ENCODE measurements around the gene HTRA1.

HTRA1 gene

GRCh38 chr10:122446668-122447423 lies 14.5 kb upstream of the HTRA1 start:
- no peak for DNase-seq
- H3K36me3 ChIP-seq, result no peaks in the 10 kb centered on the region
- no peak overlapping the region for H3K27ac ChIP-seq
- H3K9me3 ChIP-seq (ENCODE audit: severe bottlenecking), result no peaks in the 10 kb centered on the region
- no peaks in the 10 kb centered on the region for H3K27me3 ChIP-seq (ENCODE audit: insufficient read depth, low read depth, severe bottlenecking)
- no peak overlapping the region for H3K4me3 ChIP-seq (ENCODE audit: low read depth, low read length)
- no peak for TF ChIP-seq CTCF (IDR thresholded peaks at IDR 0.05; ENCODE audit: low read depth, low read length)

GRCh38 chr10:122448600-122448999 lies 12.8 kb upstream of the HTRA1 start:
- H3K27me3 ChIP-seq (ENCODE audit: insufficient read depth, low read depth, severe bottlenecking), result no peaks in the 10 kb centered on the region
- DNase-seq, result peak; percentile 39
- H3K9me3 ChIP-seq (ENCODE audit: severe bottlenecking), result peaks cover 4% of the 10 kb centered on the region
- no peaks in the 10 kb centered on the region for H3K36me3 ChIP-seq
- no peak for TF ChIP-seq CTCF (IDR thresholded peaks at IDR 0.05; ENCODE audit: low read depth, low read length)
- H3K4me3 ChIP-seq (ENCODE audit: low read depth, low read length), result no peak overlapping the region
- H3K27ac ChIP-seq, result no peak overlapping the region

GRCh38 chr10:122449153-122449552 lies 12.2 kb upstream of the HTRA1 start:
- Histone ChIP-seq H3K27ac (no peak overlapping the region), H3K36me3 (no peaks in the 10 kb centered on the region), H3K27me3 (ENCODE audit: insufficient read depth, low read depth, severe bottlenecking) (no peaks in the 10 kb centered on the region), H3K4me3 (ENCODE audit: low read depth, low read length) (no peak overlapping the region), H3K9me3 (ENCODE audit: severe bottlenecking) (peaks cover 4% of the 10 kb centered on the region)
- no peak for DNase-seq
- no peak for TF ChIP-seq CTCF (IDR thresholded peaks at IDR 0.05; ENCODE audit: low read depth, low read length)

- Histone ChIP-seq H3K9me3 (ENCODE audit: severe bottlenecking) (peaks cover 4% of the 10 kb centered on the region), H3K27me3 (ENCODE audit: insufficient read depth, low read depth, severe bottlenecking) (no peaks in the 10 kb centered on the region), H3K27ac (no peak overlapping the region), H3K36me3 (no peaks in the 10 kb centered on the region), H3K4me3 (ENCODE audit: low read depth, low read length) (no peak overlapping the region)
- no peak for TF ChIP-seq CTCF (IDR thresholded peaks at IDR 0.05; ENCODE audit: low read depth, low read length)
- no peak for DNase-seq
Measured at GRCh38 chr10:122450353-122450990, 10.9 kb upstream of the HTRA1 start.

- DNase-seq, result no peak
- Histone ChIP-seq H3K27ac (no peak overlapping the region), H3K4me3 (ENCODE audit: low read depth, low read length) (no peak overlapping the region), H3K27me3 (ENCODE audit: insufficient read depth, low read depth, severe bottlenecking) (no peaks in the 10 kb centered on the region), H3K9me3 (ENCODE audit: severe bottlenecking) (peaks cover 4% of the 10 kb centered on the region), H3K36me3 (no peaks in the 10 kb centered on the region)
- no peak for TF ChIP-seq CTCF (IDR thresholded peaks at IDR 0.05; ENCODE audit: low read depth, low read length)
Measured at GRCh38 chr10:122454071-122454470, 7.3 kb upstream of the HTRA1 start.

Measured in WERI-Rb-1 (cell line).